Ovary (tissue), 10 donors: Measurements from ENCODE around the gene MEMO1. TPM values are rescaled to one million over a fixed set of nuclear protein-coding genes. Genes with fewer than 3 reads are reported as not detected.
"Not testable (repeated sequence)": the region's sequence is repeated elsewhere in the genome, so short reads cannot be mapped to it uniquely, and the experiment has no call there.

Experiments used
- DNase-seq, 5 donors: peaks; one replicate each; pipeline ENCODE4 v3.0.0-alpha.2; 2019 to 2020
- H3K27ac ChIP-seq, 2 donors: fragments of 200-600 bp; one replicate each; pipeline versions ENCODE4 v1.5.1 to v1.8.0; 2019 to 2022
- H3K27me3 ChIP-seq: fragments of 200-600 bp; one replicate; pipeline ENCODE4 v1.8.0; 2022
- H3K36me3 ChIP-seq: fragments of 200-600 bp; sonication (generic); one replicate; pipeline ENCODE4 v1.5.1; 2019
- H3K4me1 ChIP-seq: one replicate; pipeline ENCODE4 v1.8.1; 2013; ENCODE audit warnings: mild to moderate bottlenecking, moderate library complexity; ENCODE audit not compliant: insufficient read depth
- H3K4me3 ChIP-seq: fragments of 200-600 bp; sonication (generic); one replicate; pipeline ENCODE4 v1.5.1; 2017
- H3K9me3 ChIP-seq, 2 donors: fragments of 200-600 bp in 1 of 2; sonication (generic) in 1 of 2; one replicate each; pipeline versions ENCODE4 v1.5.1 to v1.8.1; 2013 to 2019; ENCODE audit warnings: mild to moderate bottlenecking in 1 of 2, moderate library complexity in 1 of 2
- EP300 ChIP-seq: sonication (generic); formaldehyde crosslinking; IDR thresholded peaks from one replicate; pipeline ENCODE4 v1.6.1; 2017; ENCODE audit warnings: antibody characterized with exemption
- POLR2A ChIP-seq: fragments of 450-650 bp; IDR thresholded peaks from one replicate; pipeline ENCODE4 v1.6.1; 2017; ENCODE audit warnings: antibody characterized with exemption, mild to moderate bottlenecking, moderate library complexity
- WGBS, 3 donors: extraction: QIAGEN DNeasy Blood & Tissue Kit in 1 of 3; methylation state at CpG; one replicate each; pipeline versions ENCODE4 v1.1.5 to v1.1.7; 2013 to 2017; 5-methylcytosine and 5-hydroxymethylcytosine counted together
- intact Hi-C, 4 donors: fragments of 100-400 bp; cut with DNase I; formaldehyde crosslinking; loops; one replicate each; pipeline versions ENCODE4 v1.11.0 to v1.15.1; 2022 to 2023
- long read RNA-seq, 3 donors: library from polyadenylated mRNA in 2 of 3; unstranded in 2 of 3; transcript quantifications; one replicate each; pipeline ENCODE4 v2.0.0 and lab custom pipeline, GENCODE V29; 2021 to 2026
- polyA plus RNA-seq, 2 donors: library from polyadenylated mRNA; stranded (reverse); fragments of 200-250 nt in 1 of 2; fragments of 350-450 nt in 1 of 2; fragmentation: Illumina TruSeq in 1 of 2; extraction: RNeasy Lipid Tissue Mini Kit (QIAGEN cat#74804) in 1 of 2; gene quantifications; one replicate each; pipeline ENCODE4 v1.2.3, GENCODE V29; 2013 to 2014
- total RNA-seq, 7 donors: library from RNA; depleted of rRNA in 2 of 7; stranded (reverse); fragments of >200 nt in 2 of 7; fragmentation: NEBNext Ultra II Directional in 3 of 7; extraction: Animal tissue kit (Norgen Biotek cat#: 25700) in 3 of 7; gene quantifications; one replicate each; pipeline versions ENCODE4 v1.1.0 to v1.2.4, GENCODE V29; 2016 to 2023
- TF ChIP-seq, protein P1 (sequence below), 3 donors: fragments of 450-650 bp in 2 of 3; fragments of 200-600 bp in 1 of 3; IDR thresholded peaks; one replicate each; pipeline versions ENCODE4 v1.5.1 to v1.8.0; 2016 to 2022; ENCODE audit warnings: antibody characterized with exemption in 3 of 3, mild to moderate bottlenecking in 1 of 3
- donor health status: DM: no; HTN: no; CAD: no; lungs with moderate emphysema.
- donor health status: DM: no; HTN: no; CAD: no.
- donor health status: Bipolar disorder and iron deficiency.
- donor health status: DM: yes; HTN: yes; CAD: no.
- donor health status: DM: no; HTN: no; CAD: no.
- donor health status: DM: yes; HTN: yes; CAD: no.

MEMO1 gene
- total RNA-seq, result 10 to 100 TPM; 19.0 to 41.3 (median 35.0) TPM
- 10 to 100 TPM; 19.7 to 28.9 TPM for polyA plus RNA-seq
- long read RNA-seq, donor 1, full-length matches to known transcripts, result 19 of 51 reads
- long read RNA-seq, donor 1, partial matches to known transcripts, result 7 of 51 reads
- long read RNA-seq, donor 1, other reads (novel, unspliced or antisense), result 25 of 51 reads
- long read RNA-seq, donor 2, full-length matches to known transcripts, result 5 of 5 reads
- long read RNA-seq, donor 2, partial matches to known transcripts, result 0 of 5 reads
- long read RNA-seq, donor 2, other reads (novel, unspliced or antisense), result 0 of 5 reads
- long read RNA-seq, donor 3, full-length matches to known transcripts, result 15 of 32 reads
- long read RNA-seq, donor 3, partial matches to known transcripts, result 2 of 32 reads
- long read RNA-seq, donor 3, other reads (novel, unspliced or antisense), result 15 of 32 reads

DNA sequence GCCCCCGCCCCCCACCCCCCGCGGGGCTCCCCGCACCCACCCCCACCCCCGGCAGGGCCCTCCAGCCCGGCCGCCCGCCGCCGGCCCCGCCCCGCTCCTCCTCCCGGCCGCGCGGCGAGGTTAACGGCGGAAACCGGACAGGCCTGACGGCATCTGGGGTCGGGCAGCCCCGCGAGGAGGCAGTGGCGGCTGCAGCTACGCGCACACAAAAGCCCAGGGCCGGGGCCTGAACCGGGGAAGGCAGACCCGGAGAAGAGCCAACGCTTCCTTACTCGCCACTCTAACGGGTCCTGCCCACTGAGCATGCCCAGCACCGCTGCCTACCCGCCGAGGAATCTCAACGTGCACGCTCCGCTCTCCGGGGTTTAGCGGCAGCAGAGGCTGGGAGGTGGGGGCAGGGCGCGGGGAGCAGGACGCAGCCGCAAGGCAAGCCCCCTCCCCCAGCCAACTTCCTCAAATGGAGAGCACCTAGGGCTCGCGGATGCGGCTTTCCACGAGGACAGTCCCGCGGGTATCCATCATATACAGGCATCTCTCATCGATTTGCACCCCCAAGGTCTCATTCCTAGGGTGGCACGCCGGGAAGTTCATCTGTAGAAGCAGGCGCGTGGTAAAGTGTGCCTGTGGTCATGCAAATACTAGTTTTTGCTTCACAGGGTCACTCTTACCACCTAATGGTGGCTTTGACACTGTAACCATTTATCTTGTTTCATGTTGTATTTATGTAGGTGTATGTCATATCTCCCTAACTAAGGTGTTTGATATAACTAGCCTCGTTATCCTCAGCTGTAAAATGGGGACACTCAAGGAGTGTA, at the start of gene MEMO1:
Gene MEMO1, minus strand, starts transcription at position 339 of the 815 bp plus-strand sequence. CDS start 761 bp downstream, outside the sequence.
- TF ChIP-seq POLR2A (peak; percentile 66), EP300 (no peak)
- TF ChIP-seq, protein P1, sequence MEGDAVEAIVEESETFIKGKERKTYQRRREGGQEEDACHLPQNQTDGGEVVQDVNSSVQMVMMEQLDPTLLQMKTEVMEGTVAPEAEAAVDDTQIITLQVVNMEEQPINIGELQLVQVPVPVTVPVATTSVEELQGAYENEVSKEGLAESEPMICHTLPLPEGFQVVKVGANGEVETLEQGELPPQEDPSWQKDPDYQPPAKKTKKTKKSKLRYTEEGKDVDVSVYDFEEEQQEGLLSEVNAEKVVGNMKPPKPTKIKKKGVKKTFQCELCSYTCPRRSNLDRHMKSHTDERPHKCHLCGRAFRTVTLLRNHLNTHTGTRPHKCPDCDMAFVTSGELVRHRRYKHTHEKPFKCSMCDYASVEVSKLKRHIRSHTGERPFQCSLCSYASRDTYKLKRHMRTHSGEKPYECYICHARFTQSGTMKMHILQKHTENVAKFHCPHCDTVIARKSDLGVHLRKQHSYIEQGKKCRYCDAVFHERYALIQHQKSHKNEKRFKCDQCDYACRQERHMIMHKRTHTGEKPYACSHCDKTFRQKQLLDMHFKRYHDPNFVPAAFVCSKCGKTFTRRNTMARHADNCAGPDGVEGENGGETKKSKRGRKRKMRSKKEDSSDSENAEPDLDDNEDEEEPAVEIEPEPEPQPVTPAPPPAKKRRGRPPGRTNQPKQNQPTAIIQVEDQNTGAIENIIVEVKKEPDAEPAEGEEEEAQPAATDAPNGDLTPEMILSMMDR (IDR thresholded peaks at IDR 0.05), result peak in 2 of 3 donors; percentile 28 to 43
- Histone ChIP-seq H3K36me3 (no peaks in the 10 kb centered on the region), H3K9me3 (no peaks in the 10 kb centered on the region), H3K4me1 (peaks cover 3% of the 10 kb centered on the region), H3K4me3 (peak within 1 kb of the TSS; percentile 91), H3K27ac (peak within 1 kb of the TSS; percentile 84 to 95), H3K27me3 (no peaks in the 10 kb centered on the region)
- intact Hi-C loops, result no loop called here
- 1% methylated on average over 24 to 57 of the region's 57 CpGs for WGBS, 3 donors
- DNase-seq, result peak; percentile 85 to 94 (median 91)

DNA sequence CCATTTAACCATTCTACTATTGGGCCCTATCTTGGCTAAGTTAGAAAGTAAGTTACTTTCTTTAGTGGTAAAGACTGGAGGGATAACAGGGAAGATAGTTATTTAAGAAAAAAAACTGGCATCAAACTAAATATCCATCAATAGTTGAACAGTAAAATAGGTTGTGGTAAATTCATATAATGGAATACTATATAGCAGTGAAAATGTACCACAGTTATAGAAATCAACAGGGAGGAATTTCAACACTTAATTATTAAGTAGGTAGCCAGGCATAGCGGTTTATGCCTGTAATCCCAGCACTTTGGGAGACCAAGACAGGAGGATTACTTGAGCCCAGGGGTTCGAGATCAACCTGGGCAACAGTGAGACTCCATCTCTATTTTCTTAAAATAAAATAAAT, 49.5 kb upstream of the MEMO1 start:
- Histone ChIP-seq H3K36me3 (no peaks in the 10 kb centered on the region), H3K27me3 (no peaks in the 10 kb centered on the region), H3K4me1 (no peaks in the 10 kb centered on the region), H3K27ac (no peak overlapping the region), H3K9me3 (no peaks in the 10 kb centered on the region), H3K4me3 (no peak overlapping the region)
- TF ChIP-seq, protein P1 (IDR thresholded peaks at IDR 0.05), result no peak
- no peak for TF ChIP-seq EP300
- TF ChIP-seq POLR2A, result no peak
- no peak for DNase-seq
- intact Hi-C loops, result no loop called here
- WGBS, 3 donors, result 90 to 95% (median 92%) methylated on average over 2 of the region's 2 CpGs

DNA sequence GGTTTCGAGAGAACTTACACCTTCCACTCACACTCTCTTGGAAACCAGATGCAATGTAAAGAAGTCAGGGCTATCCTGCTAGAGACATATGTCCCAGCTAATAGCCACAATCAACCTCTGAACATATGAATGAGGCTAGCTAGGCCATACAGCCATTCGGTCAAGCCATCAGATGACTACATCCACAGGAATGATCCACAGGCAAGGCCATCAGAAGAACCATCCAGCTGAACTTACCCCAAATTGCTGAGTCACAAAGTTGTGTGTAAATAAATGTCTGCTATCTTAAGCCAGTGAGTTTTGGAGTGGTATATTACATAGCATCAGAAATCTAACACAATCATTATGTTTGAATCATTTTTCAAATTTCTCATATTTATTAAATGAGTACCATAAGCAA, 47.3 kb upstream of the MEMO1 start:
- no peak overlapping the region for H3K27ac ChIP-seq
- DNase-seq, result no peak
- no peak for TF ChIP-seq POLR2A
- TF ChIP-seq, protein P1 (IDR thresholded peaks at IDR 0.05), result no peak
- no peak for TF ChIP-seq EP300
- H3K4me1 ChIP-seq, result no peaks in the 10 kb centered on the region
- WGBS, 3 donors, result 90 to 93% (median 92%) methylated on average over 2 of the region's 2 CpGs
- no peak overlapping the region for H3K4me3 ChIP-seq
- H3K27me3 ChIP-seq, result no peaks in the 10 kb centered on the region
- no peaks in the 10 kb centered on the region for H3K9me3 ChIP-seq
- intact Hi-C loops, result no loop called here
- no peaks in the 10 kb centered on the region for H3K36me3 ChIP-seq

DNA sequence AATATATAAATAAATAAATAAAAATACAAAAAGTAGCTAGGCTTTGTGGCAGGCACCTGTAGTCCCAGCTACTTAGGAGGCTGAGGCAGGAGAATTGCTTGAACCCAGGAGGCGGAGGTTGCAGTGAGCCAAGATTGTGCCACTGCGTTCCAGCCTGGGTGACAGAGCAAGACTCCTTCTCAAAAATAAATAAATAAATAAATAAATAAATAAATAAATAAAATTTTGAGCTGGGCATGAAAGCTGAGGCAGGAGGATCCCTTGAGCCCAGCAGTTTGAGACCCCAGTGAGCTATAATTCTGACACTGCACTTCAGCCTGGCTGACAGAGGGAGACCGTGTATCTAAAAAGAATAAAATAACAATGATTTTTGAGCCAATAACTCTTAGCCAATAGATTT, 43.8 kb upstream of the MEMO1 start:
- H3K4me1 ChIP-seq, H3K36me3 ChIP-seq, H3K4me3 ChIP-seq, intact Hi-C loops, DNase-seq, H3K27ac ChIP-seq, H3K27me3 ChIP-seq, H3K9me3 ChIP-seq: not testable (repeated sequence)
- 62 to 72% (median 66%) methylated on average over 3 of the region's 3 CpGs for WGBS, 3 donors
